SK-N-SH (cell line): ENCODE data around the gene ZNF280D. TPM values are rescaled to one million over a fixed set of nuclear protein-coding genes. Genes with fewer than 3 reads are reported as not detected.

ENCODE experiments used
- CTCF ChIA-PET: fragments of 300-600, 350-600 bp; formaldehyde crosslinking; extraction: SDS; loops from one replicate; lab custom pipeline; 2021; lab: Yijun Ruan, JAX
- POLR2A ChIA-PET: fragments of 350-600 bp; sonication (Branson Sonifier 250); formaldehyde crosslinking; extraction: SDS; loops from one replicate; lab custom pipeline; 2020; ENCODE audit warnings: antibody characterized with exemption, inconsistent platforms; lab: Yijun Ruan, JAX
- DNase-seq: peaks from one replicate; pipeline ENCODE4 v3.0.0; 2012
- H2AFZ ChIP-seq: fragments of 200-600 bp; sonication (generic); 2 replicates; pipeline ENCODE4 v1.8.1; 2016; ENCODE audit warnings: antibody characterized with exemption, mild to moderate bottlenecking, low read depth
- H3F3A ChIP-seq: fragments of 200-600 bp; sonication (generic); replicated peaks from 2 replicates; pipeline ENCODE3; 2016; ENCODE audit warnings: antibody characterized with exemption, mild to moderate bottlenecking; ENCODE audit not compliant: insufficient read depth
- H3K27ac ChIP-seq, 2 experiments: fragments of 200-500 bp in 1 of 2; fragments of 200-600 bp in 1 of 2; sonication (Bioruptor generic) in 1 of 2; sonication (generic), shearing (Covaris generic) in 1 of 2; 2 replicates each; pipeline versions ENCODE4 v1.5.1 to v1.6.1; 2014 to 2016; ENCODE audit warnings: low read depth in 2 of 2, inconsistent platforms in 1 of 2, low read length in 1 of 2, mild to moderate bottlenecking in 1 of 2, mixed read lengths in 1 of 2
- H3K27me3 ChIP-seq: fragments of 200-600 bp; sonication (generic), shearing (Covaris generic); 2 replicates; pipeline ENCODE4 v1.6.1; 2016; ENCODE audit warnings: mixed run types; ENCODE audit not compliant: insufficient read depth
- H3K36me3 ChIP-seq, 2 experiments: fragments of 200-500 bp in 1 of 2; fragments of 200-600 bp in 1 of 2; sonication (Bioruptor generic) in 1 of 2; sonication (generic) in 1 of 2; replicated peaks in 1 of 2; 2 replicates each; pipeline versions ENCODE3 to v1.5.1; 2014 to 2016; ENCODE audit warnings: low read length in 1 of 2, mild to moderate bottlenecking in 1 of 2; ENCODE audit not compliant: insufficient read depth in 2 of 2, control insufficient read depth in 1 of 2
- H3K4me1 ChIP-seq, 2 experiments: fragments of 200-500 bp in 1 of 2; fragments of 200-600 bp in 1 of 2; sonication (Bioruptor generic) in 1 of 2; sonication (generic), shearing (Covaris generic) in 1 of 2; 2 replicates each; pipeline versions ENCODE4 v1.5.1 to v1.6.1; 2014 to 2016; ENCODE audit warnings: low read depth in 1 of 2, low read length in 1 of 2, mixed run types in 1 of 2; ENCODE audit not compliant: insufficient read depth in 2 of 2, control insufficient read depth in 1 of 2
- H3K4me2 ChIP-seq: fragments of 200-600 bp; sonication (generic), shearing (Covaris generic); 2 replicates; pipeline ENCODE4 v1.6.1; 2017; ENCODE audit warnings: mixed run types
- H3K4me3 ChIP-seq, 2 experiments: fragments of 200-500 bp in 1 of 2; fragments of 200-600 bp in 1 of 2; sonication (Bioruptor generic) in 1 of 2; sonication (generic), shearing (Covaris generic) in 1 of 2; 2 replicates each; pipeline versions ENCODE4 v1.5.1 to v1.8.1; 2014 to 2016; ENCODE audit warnings: low read depth in 2 of 2, inconsistent platforms in 1 of 2, low read length in 1 of 2, mild to moderate bottlenecking in 1 of 2, mixed read lengths in 1 of 2, moderate library complexity in 1 of 2
- H3K79me2 ChIP-seq: fragments of 200-600 bp; sonication (generic); 2 replicates; pipeline ENCODE4 v1.8.1; 2017; ENCODE audit warnings: mild to moderate bottlenecking; ENCODE audit not compliant: insufficient read depth
- H3K9ac ChIP-seq: fragments of 200-600 bp; sonication (generic); 2 replicates; pipeline ENCODE4 v1.6.1; 2017; ENCODE audit warnings: mixed run types
- H3K9me2 ChIP-seq: fragments of 200-600 bp; sonication (generic); 2 replicates; pipeline ENCODE4 v1.6.1; 2017; ENCODE audit warnings: mixed run types
- H3K9me3 ChIP-seq: fragments of 200-600 bp; sonication (generic); 2 replicates; pipeline ENCODE4 v1.6.1; 2017; ENCODE audit warnings: mixed run types, mild to moderate bottlenecking, moderate library complexity
- H4K20me1 ChIP-seq: fragments of 200-600 bp; sonication (generic); 2 replicates; pipeline ENCODE4 v1.6.1; 2017; ENCODE audit warnings: mild to moderate bottlenecking, mixed run types; ENCODE audit not compliant: insufficient read depth
- CHD2 ChIP-seq: fragments of 150-350 bp; IDR thresholded peaks from 2 replicates; pipeline ENCODE4 v1.6.1; 2018; ENCODE audit warnings: low read length; ENCODE audit not compliant: partially characterized antibody
- ELF1 ChIP-seq: IDR thresholded peaks from 2 replicates; pipeline ENCODE4 v1.4.0; 2012
- FOXJ3 ChIP-seq: sonication (generic); formaldehyde crosslinking; IDR thresholded peaks from 2 replicates; pipeline ENCODE4 v1.5.1; 2020; ENCODE audit warnings: mild to moderate bottlenecking, missing genetic modification reagents
- GATA2 ChIP-seq: sonication (generic); formaldehyde crosslinking; IDR thresholded peaks from 2 replicates; pipeline ENCODE4 v1.5.0; 2020; ENCODE audit warnings: mild to moderate bottlenecking, missing genetic modification reagents
- IRF3 ChIP-seq: fragments of 150-350 bp; IDR thresholded peaks from 2 replicates; pipeline ENCODE4 v1.6.1; 2016; ENCODE audit warnings: mild to moderate bottlenecking, low read depth, low read length
- MEF2A ChIP-seq: IDR thresholded peaks from 2 replicates; pipeline ENCODE4 v1.4.0; 2012; ENCODE audit warnings: low read depth, borderline replicate concordance
- NFIC ChIP-seq: IDR thresholded peaks from 2 replicates; pipeline ENCODE4 v1.4.0; 2012; ENCODE audit warnings: borderline replicate concordance
- NRF1 ChIP-seq: IDR thresholded peaks from 2 replicates; pipeline ENCODE4 v1.6.1; 2012; ENCODE audit warnings: low read depth, mild to moderate bottlenecking, low read length
- PBX3 ChIP-seq: IDR thresholded peaks from 2 replicates; pipeline ENCODE4; 2012
- POLR2AphosphoS5 ChIP-seq: IDR thresholded peaks from 2 replicates; pipeline ENCODE4 v1.6.1; 2012; ENCODE audit warnings: low read depth, low read length
- RCOR1 ChIP-seq: fragments of 150-350 bp; IDR thresholded peaks from 2 replicates; pipeline ENCODE4 v1.6.1; 2017; ENCODE audit warnings: antibody characterized with exemption, low read length
- RFX5 ChIP-seq: IDR thresholded peaks from 2 replicates; pipeline ENCODE4 v1.6.1; 2012; ENCODE audit warnings: mild to moderate bottlenecking, improper control_type of control experiment, low read length
- TAF1 ChIP-seq: IDR thresholded peaks from 2 replicates; pipeline ENCODE4 v1.6.1; 2012; ENCODE audit warnings: low read depth, mild to moderate bottlenecking, low read length, moderate library complexity, borderline replicate concordance
- TCF12 ChIP-seq: IDR thresholded peaks from 2 replicates; pipeline ENCODE4 v1.4.0; 2012
- TEAD4 ChIP-seq: IDR thresholded peaks from 2 replicates; pipeline ENCODE4 v1.4.0; 2012; ENCODE audit warnings: mild to moderate bottlenecking, borderline replicate concordance; ENCODE audit not compliant: insufficient read depth
- YY1 ChIP-seq: IDR thresholded peaks from 2 replicates; pipeline ENCODE4 v1.4.0; 2012; ENCODE audit warnings: low read depth, mild to moderate bottlenecking
- WGBS: methylation state at CpG from one replicate; pipeline ENCODE4 v1.1.6; 2017; ENCODE audit warnings: low lambda C conversion rate; 5-methylcytosine and 5-hydroxymethylcytosine counted together
- polyA plus RNA-seq, 3 experiments: library from polyadenylated mRNA; depleted of rRNA; stranded (reverse); fragments of >200 nt; gene quantifications; 2 replicates each; pipeline ENCODE4 v1.2.3, GENCODE V29; 2012
- TF ChIP-seq, protein P1 (sequence below): fragments of 200-600 bp; sonication (generic); IDR thresholded peaks from 2 replicates; pipeline ENCODE4 v1.6.1; 2017; ENCODE audit warnings: antibody characterized with exemption, mild to moderate bottlenecking, moderate library complexity
- TF ChIP-seq, protein P2 (sequence below): IDR thresholded peaks from 2 replicates; pipeline ENCODE4 v1.6.1; 2012; ENCODE audit warnings: mild to moderate bottlenecking, low read depth, low read length, moderate library complexity

Gene ZNF280D
- polyA plus RNA-seq, 1 of the 3 experiments (the other 2 are of a cell fraction) = 5.4 TPM

- ChIA-PET CTCF (interaction anchor here (1.5 to 1.6 kb wide), 2 partner anchors 10 to 45 kb away, joined by 3 to 5 read pairs; no protein-coding TSS in a partner anchor), POLR2A (no interaction called here)
- TF ChIP-seq POLR2AphosphoS5 (no peak), NFIC (no peak), NRF1 (no peak), RCOR1 (no peak), TEAD4 (no peak), FOXJ3 (CRISPR knock-in tag) (no peak), MEF2A (no peak), CHD2 (no peak)
- Histone ChIP-seq H4K20me1 (no peaks in the 10 kb centered on the region), H3K27me3 (no peaks in the 10 kb centered on the region), H3K9me3 (no peaks in the 10 kb centered on the region), H3K4me2 (no peak overlapping the region), H3K4me1 (no peaks in the 10 kb centered on the region), H3K9ac (no peak overlapping the region), H3K4me3 (no peak overlapping the region), H3F3A (no peaks in the 10 kb centered on the region), H3K9me2 (no peaks in the 10 kb centered on the region), H3K36me3 (no peaks in the 10 kb centered on the region), H2AFZ (no peak overlapping the region), H3K27ac (no peak overlapping the region), H3K79me2 (no peaks in the 10 kb centered on the region)
- DNase-seq = no peak
- 62% methylated on average over 6 of the region's 6 CpGs for WGBS
Observed at GRCh38 chr15:56772868-56773639, 39.7 kb upstream of the ZNF280D start.

DNA sequence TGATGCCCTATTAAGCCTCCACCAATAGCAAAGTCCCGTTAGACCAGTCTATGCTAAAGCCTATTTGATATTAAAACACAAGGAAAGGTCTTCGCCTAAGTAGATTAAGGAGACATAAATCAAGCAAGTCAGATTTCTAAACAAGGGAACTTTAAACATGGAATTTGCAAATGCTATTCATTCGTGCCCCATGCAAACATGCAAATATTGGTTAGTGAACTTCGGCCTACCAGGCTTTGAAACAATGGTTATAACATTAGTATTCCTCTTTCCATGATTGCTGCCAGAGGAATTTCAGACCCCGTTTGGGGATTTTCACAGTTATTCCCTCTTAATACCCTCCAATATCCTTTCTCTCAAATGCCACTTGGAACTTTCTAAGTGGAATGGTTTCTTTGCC is 36.9 kb upstream of the ZNF280D start:
- Histone ChIP-seq H3K27me3 (no peaks in the 10 kb centered on the region), H3K9ac (no peak overlapping the region), H3K9me3 (no peaks in the 10 kb centered on the region), H3K4me2 (no peak overlapping the region), H3K4me3 (no peak overlapping the region), H3K36me3 (no peaks in the 10 kb centered on the region), H3F3A (no peaks in the 10 kb centered on the region), H2AFZ (no peak overlapping the region), H3K79me2 (no peaks in the 10 kb centered on the region), H3K9me2 (no peaks in the 10 kb centered on the region), H4K20me1 (no peaks in the 10 kb centered on the region), H3K4me1 (peaks cover 0 to 4% of the 10 kb centered on the region in 2 experiments; a peak in 1 of 4 replicates), H3K27ac (no peak overlapping the region)
- CTCF ChIA-PET = no interaction called here
- WGBS = 73% methylated on average over 5 of the region's 5 CpGs
- no peak for DNase-seq
- POLR2A ChIA-PET = no interaction called here
- no peak for TF ChIP-seq MEF2A
- TF ChIP-seq GATA2 (CRISPR knock-in tag) = no peak
- TF ChIP-seq, protein P1, sequence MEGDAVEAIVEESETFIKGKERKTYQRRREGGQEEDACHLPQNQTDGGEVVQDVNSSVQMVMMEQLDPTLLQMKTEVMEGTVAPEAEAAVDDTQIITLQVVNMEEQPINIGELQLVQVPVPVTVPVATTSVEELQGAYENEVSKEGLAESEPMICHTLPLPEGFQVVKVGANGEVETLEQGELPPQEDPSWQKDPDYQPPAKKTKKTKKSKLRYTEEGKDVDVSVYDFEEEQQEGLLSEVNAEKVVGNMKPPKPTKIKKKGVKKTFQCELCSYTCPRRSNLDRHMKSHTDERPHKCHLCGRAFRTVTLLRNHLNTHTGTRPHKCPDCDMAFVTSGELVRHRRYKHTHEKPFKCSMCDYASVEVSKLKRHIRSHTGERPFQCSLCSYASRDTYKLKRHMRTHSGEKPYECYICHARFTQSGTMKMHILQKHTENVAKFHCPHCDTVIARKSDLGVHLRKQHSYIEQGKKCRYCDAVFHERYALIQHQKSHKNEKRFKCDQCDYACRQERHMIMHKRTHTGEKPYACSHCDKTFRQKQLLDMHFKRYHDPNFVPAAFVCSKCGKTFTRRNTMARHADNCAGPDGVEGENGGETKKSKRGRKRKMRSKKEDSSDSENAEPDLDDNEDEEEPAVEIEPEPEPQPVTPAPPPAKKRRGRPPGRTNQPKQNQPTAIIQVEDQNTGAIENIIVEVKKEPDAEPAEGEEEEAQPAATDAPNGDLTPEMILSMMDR = no peak
- no peak for TF ChIP-seq RFX5
- TF ChIP-seq TCF12 = no peak
- no peak for TF ChIP-seq IRF3
- TF ChIP-seq ELF1 = no peak
- TF ChIP-seq, protein P2, sequence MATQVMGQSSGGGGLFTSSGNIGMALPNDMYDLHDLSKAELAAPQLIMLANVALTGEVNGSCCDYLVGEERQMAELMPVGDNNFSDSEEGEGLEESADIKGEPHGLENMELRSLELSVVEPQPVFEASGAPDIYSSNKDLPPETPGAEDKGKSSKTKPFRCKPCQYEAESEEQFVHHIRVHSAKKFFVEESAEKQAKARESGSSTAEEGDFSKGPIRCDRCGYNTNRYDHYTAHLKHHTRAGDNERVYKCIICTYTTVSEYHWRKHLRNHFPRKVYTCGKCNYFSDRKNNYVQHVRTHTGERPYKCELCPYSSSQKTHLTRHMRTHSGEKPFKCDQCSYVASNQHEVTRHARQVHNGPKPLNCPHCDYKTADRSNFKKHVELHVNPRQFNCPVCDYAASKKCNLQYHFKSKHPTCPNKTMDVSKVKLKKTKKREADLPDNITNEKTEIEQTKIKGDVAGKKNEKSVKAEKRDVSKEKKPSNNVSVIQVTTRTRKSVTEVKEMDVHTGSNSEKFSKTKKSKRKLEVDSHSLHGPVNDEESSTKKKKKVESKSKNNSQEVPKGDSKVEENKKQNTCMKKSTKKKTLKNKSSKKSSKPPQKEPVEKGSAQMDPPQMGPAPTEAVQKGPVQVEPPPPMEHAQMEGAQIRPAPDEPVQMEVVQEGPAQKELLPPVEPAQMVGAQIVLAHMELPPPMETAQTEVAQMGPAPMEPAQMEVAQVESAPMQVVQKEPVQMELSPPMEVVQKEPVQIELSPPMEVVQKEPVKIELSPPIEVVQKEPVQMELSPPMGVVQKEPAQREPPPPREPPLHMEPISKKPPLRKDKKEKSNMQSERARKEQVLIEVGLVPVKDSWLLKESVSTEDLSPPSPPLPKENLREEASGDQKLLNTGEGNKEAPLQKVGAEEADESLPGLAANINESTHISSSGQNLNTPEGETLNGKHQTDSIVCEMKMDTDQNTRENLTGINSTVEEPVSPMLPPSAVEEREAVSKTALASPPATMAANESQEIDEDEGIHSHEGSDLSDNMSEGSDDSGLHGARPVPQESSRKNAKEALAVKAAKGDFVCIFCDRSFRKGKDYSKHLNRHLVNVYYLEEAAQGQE = no peak
- no peak for TF ChIP-seq TAF1
- no peak for TF ChIP-seq YY1
- no peak for TF ChIP-seq PBX3
